Measurements from ENCODE around the gene SYNPO2.

Gene SYNPO2

DNA sequence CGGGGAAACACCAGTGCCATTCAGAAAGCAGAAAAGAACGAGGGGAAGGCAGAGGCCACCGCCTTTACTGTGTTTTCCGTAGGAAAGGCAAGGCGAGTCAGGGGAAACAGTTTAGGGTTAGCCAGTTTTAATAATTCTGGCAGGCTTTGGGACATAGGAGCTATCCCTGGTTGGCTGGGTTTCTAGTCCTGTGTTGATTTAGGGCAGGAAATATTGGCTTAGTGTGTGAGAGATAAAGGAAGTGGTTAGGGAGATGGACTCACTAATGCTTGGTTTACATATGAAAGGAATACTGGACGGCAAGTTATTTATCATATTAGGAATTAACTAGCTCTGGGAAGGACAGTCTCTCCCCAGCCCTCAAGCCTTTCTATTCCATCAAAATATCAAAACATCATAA is 53.1 kb downstream of the SYNPO2 start:
- no peak overlapping the region for H3K27ac ChIP-seq (ENCODE audit: low read depth, low read length)
- H4K20me1 ChIP-seq (ENCODE audit: low read depth, low read length), result no peaks in the 10 kb centered on the region
- H2AFZ ChIP-seq (ENCODE audit: low read depth, low read length, severe bottlenecking), result no peak overlapping the region
- no peaks in the 10 kb centered on the region for H3K9me2 ChIP-seq (replicated peaks; ENCODE audit: insufficient read depth, low read length)
- no peaks in the 10 kb centered on the region for H3K27me3 ChIP-seq (ENCODE audit: low read length)
- no peak overlapping the region for H3K9ac ChIP-seq (ENCODE audit: low read length)
- no peak overlapping the region for H3K4me3 ChIP-seq (ENCODE audit: insufficient read depth, low read length, poor library complexity, severe bottlenecking)
- H3K4me2 ChIP-seq (ENCODE audit: low read depth, low read length, poor library complexity, severe bottlenecking), result no peak overlapping the region
- TF ChIP-seq EZH2phosphoT487 (conservative IDR thresholded peaks at IDR 0.05; ENCODE audit: low read length), result no peak
- no peaks in the 10 kb centered on the region for H3K9me3 ChIP-seq (ENCODE audit: insufficient read depth, low read length)
- no peaks in the 10 kb centered on the region for H3K79me2 ChIP-seq (ENCODE audit: insufficient read depth, low read length)
- H3K36me3 ChIP-seq (ENCODE audit: low read length), result no peaks in the 10 kb centered on the region
- H3F3A ChIP-seq (ENCODE audit: insufficient read depth), result no peaks in the 10 kb centered on the region

DNA sequence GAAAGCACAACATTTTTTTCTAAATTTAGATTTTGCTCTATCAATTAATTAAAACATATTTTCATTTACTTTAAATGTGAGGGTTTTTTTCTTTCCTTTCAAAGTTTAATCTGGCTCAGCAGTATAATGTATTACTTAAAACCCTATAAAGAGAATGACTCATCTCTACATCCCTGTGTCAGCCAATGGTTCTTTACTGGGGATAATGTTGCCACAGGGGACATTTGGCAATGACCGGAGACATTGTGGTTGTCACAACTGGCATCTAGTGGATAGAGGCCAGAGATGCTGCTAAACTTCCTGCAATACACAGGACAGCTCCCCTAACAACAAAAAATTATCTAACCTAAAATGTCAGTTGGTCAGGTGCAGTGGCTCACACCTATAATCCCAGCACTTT is 53.8 kb downstream of the SYNPO2 start:
- TF ChIP-seq EZH2phosphoT487 (conservative IDR thresholded peaks at IDR 0.05; ENCODE audit: low read length), result no peak
- TF ChIP-seq, protein P1, sequence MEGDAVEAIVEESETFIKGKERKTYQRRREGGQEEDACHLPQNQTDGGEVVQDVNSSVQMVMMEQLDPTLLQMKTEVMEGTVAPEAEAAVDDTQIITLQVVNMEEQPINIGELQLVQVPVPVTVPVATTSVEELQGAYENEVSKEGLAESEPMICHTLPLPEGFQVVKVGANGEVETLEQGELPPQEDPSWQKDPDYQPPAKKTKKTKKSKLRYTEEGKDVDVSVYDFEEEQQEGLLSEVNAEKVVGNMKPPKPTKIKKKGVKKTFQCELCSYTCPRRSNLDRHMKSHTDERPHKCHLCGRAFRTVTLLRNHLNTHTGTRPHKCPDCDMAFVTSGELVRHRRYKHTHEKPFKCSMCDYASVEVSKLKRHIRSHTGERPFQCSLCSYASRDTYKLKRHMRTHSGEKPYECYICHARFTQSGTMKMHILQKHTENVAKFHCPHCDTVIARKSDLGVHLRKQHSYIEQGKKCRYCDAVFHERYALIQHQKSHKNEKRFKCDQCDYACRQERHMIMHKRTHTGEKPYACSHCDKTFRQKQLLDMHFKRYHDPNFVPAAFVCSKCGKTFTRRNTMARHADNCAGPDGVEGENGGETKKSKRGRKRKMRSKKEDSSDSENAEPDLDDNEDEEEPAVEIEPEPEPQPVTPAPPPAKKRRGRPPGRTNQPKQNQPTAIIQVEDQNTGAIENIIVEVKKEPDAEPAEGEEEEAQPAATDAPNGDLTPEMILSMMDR (IDR thresholded peaks at IDR 0.05; ENCODE audit: insufficient read depth, low read length, poor library complexity, severe bottlenecking), result no peak

DNA sequence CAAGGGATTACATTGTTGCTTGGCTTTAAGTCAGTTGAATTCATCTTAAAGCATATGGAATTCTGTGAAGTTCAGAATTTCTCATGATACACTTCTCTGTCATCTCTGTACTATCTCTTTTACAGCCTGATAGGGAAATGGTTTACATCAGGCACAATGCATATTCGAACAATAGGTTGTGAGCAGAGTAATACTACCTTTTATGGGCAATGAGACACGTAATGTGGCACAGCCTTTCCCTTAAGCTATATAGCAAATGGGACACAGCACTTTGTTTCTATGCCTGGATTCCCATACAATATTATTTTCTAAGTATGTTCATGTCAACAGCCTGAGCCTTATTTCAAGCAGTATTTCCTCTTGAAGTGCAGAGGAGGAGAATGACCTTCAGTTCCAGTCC is 58.4 kb downstream of the SYNPO2 start:
- Histone ChIP-seq H2AFZ (ENCODE audit: low read depth, low read length, severe bottlenecking) (no peak overlapping the region), H3K36me3 (ENCODE audit: low read length) (no peaks in the 10 kb centered on the region), H3F3A (ENCODE audit: insufficient read depth) (no peaks in the 10 kb centered on the region), H3K4me2 (ENCODE audit: low read depth, low read length, poor library complexity, severe bottlenecking) (no peak overlapping the region), H3K79me2 (ENCODE audit: insufficient read depth, low read length) (no peaks in the 10 kb centered on the region), H3K9me3 (ENCODE audit: insufficient read depth, low read length) (no peaks in the 10 kb centered on the region), H3K9ac (ENCODE audit: low read length) (no peak overlapping the region), H3K4me3 (ENCODE audit: insufficient read depth, low read length, poor library complexity, severe bottlenecking) (no peak overlapping the region), H3K27me3 (ENCODE audit: low read length) (no peaks in the 10 kb centered on the region), H3K9me2 (replicated peaks; ENCODE audit: insufficient read depth, low read length) (no peaks in the 10 kb centered on the region), H4K20me1 (ENCODE audit: low read depth, low read length) (no peaks in the 10 kb centered on the region), H3K27ac (ENCODE audit: low read depth, low read length) (no peak overlapping the region)
- TF ChIP-seq, protein P1 (IDR thresholded peaks at IDR 0.05; ENCODE audit: insufficient read depth, low read length, poor library complexity, severe bottlenecking), result no peak
- TF ChIP-seq EZH2phosphoT487 (conservative IDR thresholded peaks at IDR 0.05; ENCODE audit: low read length), result no peak

More for the DNA sequence above, 53.8 kb downstream of the SYNPO2 start:
- Histone ChIP-seq H3K4me3 (ENCODE audit: insufficient read depth, low read length, poor library complexity, severe bottlenecking) (no peak overlapping the region), H3K27me3 (ENCODE audit: low read length) (no peaks in the 10 kb centered on the region), H3K9me2 (replicated peaks; ENCODE audit: insufficient read depth, low read length) (no peaks in the 10 kb centered on the region), H3K79me2 (ENCODE audit: insufficient read depth, low read length) (no peaks in the 10 kb centered on the region), H3K36me3 (ENCODE audit: low read length) (no peaks in the 10 kb centered on the region), H3K27ac (ENCODE audit: low read depth, low read length) (no peak overlapping the region), H4K20me1 (ENCODE audit: low read depth, low read length) (no peaks in the 10 kb centered on the region), H2AFZ (ENCODE audit: low read depth, low read length, severe bottlenecking) (no peak overlapping the region), H3K4me2 (ENCODE audit: low read depth, low read length, poor library complexity, severe bottlenecking) (no peak overlapping the region), H3F3A (ENCODE audit: insufficient read depth) (no peaks in the 10 kb centered on the region), H3K9ac (ENCODE audit: low read length) (no peak overlapping the region), H3K9me3 (ENCODE audit: insufficient read depth, low read length) (no peaks in the 10 kb centered on the region)

DNA sequence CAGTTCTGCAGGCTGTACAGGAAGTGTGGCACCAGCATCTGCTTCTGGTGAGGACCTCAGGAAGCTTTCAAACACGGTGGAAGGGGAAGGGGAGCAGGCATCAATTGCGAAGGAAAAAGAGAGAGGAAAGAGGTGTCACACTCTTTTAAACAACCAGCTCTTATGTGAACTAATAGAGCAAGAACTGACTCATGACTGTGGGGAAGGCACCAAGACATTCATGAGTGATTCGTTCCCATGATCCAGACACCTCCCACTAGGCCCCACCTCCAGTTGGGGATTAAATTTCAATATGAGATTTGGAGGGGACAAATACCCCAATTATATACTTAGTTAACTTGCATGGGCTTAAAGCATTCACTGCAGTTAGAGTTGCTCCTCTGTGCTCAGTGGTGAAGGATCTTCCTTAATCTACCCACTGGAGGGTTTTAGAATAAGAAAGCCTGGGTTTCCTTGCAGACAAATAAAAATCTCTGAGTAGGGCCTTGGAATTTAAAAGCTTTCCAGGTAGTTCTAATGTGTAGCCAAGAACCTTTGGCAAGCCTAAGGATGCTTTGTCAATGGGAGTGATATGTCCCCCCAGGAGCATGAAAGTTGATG is 60.0 kb downstream of the SYNPO2 start:
- Histone ChIP-seq H3K27ac (ENCODE audit: low read depth, low read length) (no peak overlapping the region), H2AFZ (ENCODE audit: low read depth, low read length, severe bottlenecking) (no peak overlapping the region), H3F3A (ENCODE audit: insufficient read depth) (no peaks in the 10 kb centered on the region), H4K20me1 (ENCODE audit: low read depth, low read length) (no peaks in the 10 kb centered on the region), H3K36me3 (ENCODE audit: low read length) (no peaks in the 10 kb centered on the region), H3K9ac (ENCODE audit: low read length) (no peak overlapping the region), H3K9me2 (replicated peaks; ENCODE audit: insufficient read depth, low read length) (no peaks in the 10 kb centered on the region), H3K27me3 (ENCODE audit: low read length) (no peaks in the 10 kb centered on the region), H3K4me3 (ENCODE audit: insufficient read depth, low read length, poor library complexity, severe bottlenecking) (no peak overlapping the region), H3K79me2 (ENCODE audit: insufficient read depth, low read length) (no peaks in the 10 kb centered on the region), H3K9me3 (ENCODE audit: insufficient read depth, low read length) (no peaks in the 10 kb centered on the region), H3K4me2 (ENCODE audit: low read depth, low read length, poor library complexity, severe bottlenecking) (no peak overlapping the region)
- TF ChIP-seq, protein P1 (IDR thresholded peaks at IDR 0.05; ENCODE audit: insufficient read depth, low read length, poor library complexity, severe bottlenecking), result no peak
- TF ChIP-seq EZH2phosphoT487 (conservative IDR thresholded peaks at IDR 0.05; ENCODE audit: low read length), result no peak
